ENCODE results near the gene NAXD.

Gene NAXD

DNA sequence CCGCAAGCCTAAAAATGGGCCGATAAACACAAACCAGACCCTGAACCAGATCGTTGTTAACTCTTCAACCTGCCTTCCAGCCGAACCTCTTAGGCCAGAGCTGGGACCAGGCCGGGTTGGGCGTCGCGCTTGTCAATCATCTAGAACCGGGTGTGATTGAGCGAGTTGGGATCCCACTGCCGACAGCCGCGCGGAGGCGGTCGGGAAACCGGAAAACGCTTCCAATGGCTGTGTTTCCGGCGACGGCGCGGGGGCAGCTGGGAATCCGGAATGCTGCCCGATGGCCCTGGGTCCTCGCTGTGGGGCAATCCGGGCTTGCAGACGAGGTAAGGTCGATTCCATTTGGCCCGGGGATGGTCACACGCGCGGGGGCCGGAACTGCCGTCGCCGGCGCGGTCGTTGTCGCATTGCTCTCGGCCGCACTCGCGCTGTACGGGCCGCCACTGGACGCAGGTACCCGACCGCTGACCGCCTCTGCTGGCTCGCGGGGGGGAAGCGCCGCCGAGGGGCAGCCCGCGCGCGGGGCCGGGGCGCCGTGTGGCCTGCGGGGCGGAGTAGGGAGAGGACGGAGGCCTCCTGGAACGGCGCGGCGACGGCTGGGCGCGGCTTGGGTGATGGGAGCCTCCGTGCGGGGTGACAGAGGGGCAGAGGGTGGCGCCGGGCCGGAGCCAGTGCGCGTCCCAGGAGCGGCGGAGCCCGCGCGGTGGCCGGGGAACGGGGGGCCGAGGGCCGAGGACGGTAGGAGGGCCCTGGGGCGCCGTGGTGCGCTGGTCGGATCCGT is at the start of gene NAXD:
TSS of gene NAXD (plus strand) at position 224 of the 781 bp plus-strand sequence. CDS start at position 281, 57 bp downstream.
- TF ChIP-seq EP300 (IDR thresholded peaks at IDR 0.05; ENCODE audit: borderline replicate concordance) (no peak; the same call in 1 of the 2 replicates), TEAD4 (IDR thresholded peaks at IDR 0.05) (peak; percentile 64), ZBTB7A (IDR thresholded peaks at IDR 0.05; ENCODE audit: low read depth) (peak; percentile 5; the same call in 1 of the 2 replicates), RAD21 (IDR thresholded peaks at IDR 0.05; ENCODE audit: low read depth) (no peak; the same call in 1 of the 2 replicates), TAF1 (IDR thresholded peaks at IDR 0.05; ENCODE audit: low read depth) (peak; percentile 87), CREB1 (IDR thresholded peaks at IDR 0.05; ENCODE audit: low read depth) (0 out of 2 replicates have a peak, but pooled peaks have one; percentile 50), EGR1 (IDR thresholded peaks at IDR 0.05) (no peak), TCF12 (IDR thresholded peaks at IDR 0.05; ENCODE audit: low read depth) (peak; percentile 61; the same call in 1 of the 2 replicates), FOXM1 (IDR thresholded peaks at IDR 0.05; ENCODE audit: borderline replicate concordance, low read depth) (no peak), CEBPB (IDR thresholded peaks at IDR 0.05) (no peak), YY1 (IDR thresholded peaks at IDR 0.05; ENCODE audit: low read depth) (peak; percentile 87), NFIC (IDR thresholded peaks at IDR 0.05) (peak; percentile 42; the same call in 1 of the 2 replicates)
- TF ChIP-seq, protein P1, sequence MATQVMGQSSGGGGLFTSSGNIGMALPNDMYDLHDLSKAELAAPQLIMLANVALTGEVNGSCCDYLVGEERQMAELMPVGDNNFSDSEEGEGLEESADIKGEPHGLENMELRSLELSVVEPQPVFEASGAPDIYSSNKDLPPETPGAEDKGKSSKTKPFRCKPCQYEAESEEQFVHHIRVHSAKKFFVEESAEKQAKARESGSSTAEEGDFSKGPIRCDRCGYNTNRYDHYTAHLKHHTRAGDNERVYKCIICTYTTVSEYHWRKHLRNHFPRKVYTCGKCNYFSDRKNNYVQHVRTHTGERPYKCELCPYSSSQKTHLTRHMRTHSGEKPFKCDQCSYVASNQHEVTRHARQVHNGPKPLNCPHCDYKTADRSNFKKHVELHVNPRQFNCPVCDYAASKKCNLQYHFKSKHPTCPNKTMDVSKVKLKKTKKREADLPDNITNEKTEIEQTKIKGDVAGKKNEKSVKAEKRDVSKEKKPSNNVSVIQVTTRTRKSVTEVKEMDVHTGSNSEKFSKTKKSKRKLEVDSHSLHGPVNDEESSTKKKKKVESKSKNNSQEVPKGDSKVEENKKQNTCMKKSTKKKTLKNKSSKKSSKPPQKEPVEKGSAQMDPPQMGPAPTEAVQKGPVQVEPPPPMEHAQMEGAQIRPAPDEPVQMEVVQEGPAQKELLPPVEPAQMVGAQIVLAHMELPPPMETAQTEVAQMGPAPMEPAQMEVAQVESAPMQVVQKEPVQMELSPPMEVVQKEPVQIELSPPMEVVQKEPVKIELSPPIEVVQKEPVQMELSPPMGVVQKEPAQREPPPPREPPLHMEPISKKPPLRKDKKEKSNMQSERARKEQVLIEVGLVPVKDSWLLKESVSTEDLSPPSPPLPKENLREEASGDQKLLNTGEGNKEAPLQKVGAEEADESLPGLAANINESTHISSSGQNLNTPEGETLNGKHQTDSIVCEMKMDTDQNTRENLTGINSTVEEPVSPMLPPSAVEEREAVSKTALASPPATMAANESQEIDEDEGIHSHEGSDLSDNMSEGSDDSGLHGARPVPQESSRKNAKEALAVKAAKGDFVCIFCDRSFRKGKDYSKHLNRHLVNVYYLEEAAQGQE (IDR thresholded peaks at IDR 0.05; ENCODE audit: low read depth): no peak
- TF ChIP-seq, protein P2, sequence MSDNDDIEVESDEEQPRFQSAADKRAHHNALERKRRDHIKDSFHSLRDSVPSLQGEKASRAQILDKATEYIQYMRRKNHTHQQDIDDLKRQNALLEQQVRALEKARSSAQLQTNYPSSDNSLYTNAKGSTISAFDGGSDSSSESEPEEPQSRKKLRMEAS (IDR thresholded peaks at IDR 0.05): peak; percentile 77
- TF ChIP-seq, protein P3, sequence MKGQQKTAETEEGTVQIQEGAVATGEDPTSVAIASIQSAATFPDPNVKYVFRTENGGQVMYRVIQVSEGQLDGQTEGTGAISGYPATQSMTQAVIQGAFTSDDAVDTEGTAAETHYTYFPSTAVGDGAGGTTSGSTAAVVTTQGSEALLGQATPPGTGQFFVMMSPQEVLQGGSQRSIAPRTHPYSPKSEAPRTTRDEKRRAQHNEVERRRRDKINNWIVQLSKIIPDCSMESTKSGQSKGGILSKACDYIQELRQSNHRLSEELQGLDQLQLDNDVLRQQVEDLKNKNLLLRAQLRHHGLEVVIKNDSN (IDR thresholded peaks at IDR 0.05): no peak

DNA sequence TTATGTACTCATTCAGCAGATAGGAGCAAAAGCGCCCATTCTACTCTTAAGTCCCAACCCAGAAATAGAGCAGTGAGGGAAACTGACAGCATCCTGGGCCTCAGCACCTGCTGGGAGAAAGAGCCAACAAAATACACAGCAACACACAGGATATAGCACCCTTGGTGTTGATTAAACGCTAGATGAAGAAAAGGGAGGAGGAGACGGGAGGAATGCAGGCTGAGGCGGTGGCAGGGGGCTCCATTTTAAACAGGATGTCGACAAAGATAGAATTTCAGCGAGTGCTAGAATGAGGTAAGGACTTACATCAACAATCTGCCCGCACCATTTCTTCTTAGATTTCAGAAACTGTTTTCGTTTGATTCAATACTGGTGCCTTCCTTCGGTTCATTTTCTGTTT is 49.2 kb upstream of the NAXD start:
- TF ChIP-seq FOXM1 (IDR thresholded peaks at IDR 0.05; ENCODE audit: borderline replicate concordance, low read depth) (no peak), TAF1 (IDR thresholded peaks at IDR 0.05; ENCODE audit: low read depth) (no peak), YY1 (IDR thresholded peaks at IDR 0.05; ENCODE audit: low read depth) (no peak), ZBTB7A (IDR thresholded peaks at IDR 0.05; ENCODE audit: low read depth) (no peak), RAD21 (IDR thresholded peaks at IDR 0.05; ENCODE audit: low read depth) (no peak), TEAD4 (IDR thresholded peaks at IDR 0.05) (no peak), TCF12 (IDR thresholded peaks at IDR 0.05; ENCODE audit: low read depth) (no peak), CEBPB (IDR thresholded peaks at IDR 0.05) (no peak), NFIC (IDR thresholded peaks at IDR 0.05) (no peak), EP300 (IDR thresholded peaks at IDR 0.05; ENCODE audit: borderline replicate concordance) (no peak)
- TF ChIP-seq, protein P1 (IDR thresholded peaks at IDR 0.05; ENCODE audit: low read depth): no peak
- TF ChIP-seq, protein P2 (IDR thresholded peaks at IDR 0.05): no peak
- TF ChIP-seq, protein P3 (IDR thresholded peaks at IDR 0.05): no peak

DNA sequence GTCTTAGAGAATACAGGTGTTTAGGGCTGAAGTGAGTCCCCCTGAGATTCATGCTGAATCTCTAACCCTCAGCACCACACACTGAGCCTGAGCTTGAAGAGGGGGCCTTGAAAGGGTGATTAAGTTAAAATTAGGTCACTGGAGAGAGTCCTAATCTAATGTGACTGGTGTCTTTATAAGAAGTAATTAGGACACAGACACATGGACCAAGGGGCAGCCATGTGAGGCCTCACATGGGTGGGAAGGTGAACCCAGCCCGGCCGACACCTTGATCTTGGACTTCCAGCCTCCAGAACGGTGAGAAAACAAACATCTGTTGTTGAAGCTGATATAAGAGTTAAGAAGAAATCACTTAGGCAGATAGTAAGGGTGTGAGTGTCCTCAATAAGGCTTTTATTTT is 46.7 kb upstream of the NAXD start:
- TF ChIP-seq TEAD4 (IDR thresholded peaks at IDR 0.05) (no peak), TAF1 (IDR thresholded peaks at IDR 0.05; ENCODE audit: low read depth) (no peak), EGR1 (IDR thresholded peaks at IDR 0.05) (no peak), YY1 (IDR thresholded peaks at IDR 0.05; ENCODE audit: low read depth) (no peak), FOXM1 (IDR thresholded peaks at IDR 0.05; ENCODE audit: borderline replicate concordance, low read depth) (no peak), RAD21 (IDR thresholded peaks at IDR 0.05; ENCODE audit: low read depth) (no peak)
- TF ChIP-seq, protein P1 (IDR thresholded peaks at IDR 0.05; ENCODE audit: low read depth): no peak
- TF ChIP-seq, protein P3 (IDR thresholded peaks at IDR 0.05): no peak
